HL-60 (cell line): ENCODE data around the gene RAI1.
A peak's percentile ranks its signal among the peaks of the same experiment; 100 is the strongest.

ENCODE experiments used
- DNase-seq, 2 experiments: peaks; one replicate each; pipeline ENCODE4 v3.0.0-alpha.2; 2010 to 2020; ENCODE audit warnings: low read depth in 1 of 2, low spot score in 1 of 2
- H3K27ac ChIP-seq: fragments of 250-450 bp; sonication (Bioruptor Pico); replicated peaks from 2 replicates; pipeline ENCODE4 v1.5.1; 2020; ENCODE audit warnings: mild to moderate bottlenecking, moderate library complexity
- H3K27me3 ChIP-seq: fragments of 250-450 bp; sonication (Bioruptor Pico); 2 replicates; pipeline ENCODE4 v1.5.1; 2021; ENCODE audit warnings: mild to moderate bottlenecking, moderate library complexity; ENCODE audit not compliant: insufficient read depth, poor library complexity, severe bottlenecking
- H3K4me3 ChIP-seq: replicated peaks from 2 replicates; pipeline ENCODE4 v1.5.1; 2011; ENCODE audit warnings: mild to moderate bottlenecking, control low read depth, low read length; ENCODE audit not compliant: insufficient read depth
- GABPA ChIP-seq: IDR thresholded peaks from 2 replicates; pipeline ENCODE4 v1.6.1; 2012; ENCODE audit warnings: low read depth
- POLR2AphosphoS5 ChIP-seq: IDR thresholded peaks from 2 replicates; pipeline ENCODE4 v1.6.1; 2012; ENCODE audit warnings: low read depth
- SPI1 ChIP-seq: IDR thresholded peaks from 2 replicates; pipeline ENCODE4 v1.6.1; 2012; ENCODE audit warnings: low read depth, mild to moderate bottlenecking, borderline replicate concordance
- TF ChIP-seq, protein P1 (sequence below): IDR thresholded peaks from 2 replicates; pipeline ENCODE4 v1.6.1; 2012; ENCODE audit warnings: low read depth; ENCODE audit not compliant: insufficient replicate concordance
- TF ChIP-seq, protein P2 (sequence below): IDR thresholded peaks from one replicate; pipeline ENCODE4 v1.5.1; 2011; ENCODE audit warnings: low read length, control low read depth, inconsistent platforms; ENCODE audit not compliant: insufficient read depth

Gene RAI1

DNA sequence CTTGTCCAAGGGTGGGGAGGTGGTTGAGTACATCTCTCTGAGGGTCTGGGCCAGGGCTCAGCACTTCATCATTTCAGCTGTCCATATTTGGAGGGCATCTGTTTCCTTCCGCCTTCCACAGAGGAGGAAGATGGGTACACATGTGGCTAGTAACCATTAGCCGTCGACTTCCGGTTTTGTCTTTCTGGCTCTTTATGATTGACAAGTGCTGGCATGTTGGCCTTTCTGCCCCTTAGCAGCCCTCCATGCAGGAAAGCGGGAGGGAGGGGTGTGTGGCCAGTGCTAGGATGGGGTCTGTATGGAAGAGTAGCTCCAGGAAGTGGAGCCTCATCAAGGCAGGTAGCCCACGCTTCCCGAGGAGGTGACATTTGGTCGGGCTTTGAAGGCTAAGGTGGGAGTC lies 69.6 kb downstream of the RAI1 start:
- DNase-seq = peak; percentile 35 to 79

DNA sequence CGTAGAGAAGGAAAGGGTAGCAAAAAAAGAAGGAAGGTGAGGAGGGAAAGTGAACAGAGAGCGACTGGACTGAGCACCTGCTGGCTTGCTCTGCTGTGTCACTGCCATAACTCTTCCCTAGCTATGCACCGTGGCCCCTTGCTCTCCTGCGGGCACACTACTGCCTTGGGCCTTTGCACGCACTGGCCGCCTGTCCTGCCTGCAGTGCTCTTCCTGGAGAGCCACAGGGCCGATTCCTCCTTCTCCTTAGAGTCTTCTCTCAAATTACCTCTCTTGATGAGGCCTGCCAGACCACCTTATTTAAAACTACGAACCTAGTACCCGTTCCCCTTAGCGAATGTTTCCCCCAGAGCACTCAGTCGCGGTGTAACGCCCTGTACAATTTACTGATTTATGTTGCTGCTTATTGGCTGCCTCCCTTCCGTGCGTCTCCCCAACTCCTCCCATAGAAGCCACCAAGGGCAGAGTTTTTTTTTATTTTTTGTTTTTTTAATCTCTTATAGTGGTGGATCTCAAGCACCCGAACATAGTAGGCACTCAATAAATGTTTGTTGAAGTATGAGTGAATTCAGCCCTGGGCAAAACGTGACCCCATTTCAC lies 70.3 kb downstream of the RAI1 start:
- Histone ChIP-seq H3K4me3 (no peak overlapping the region; the same call in 1 of the 2 replicates), H3K27ac (peak overlapping the region; percentile 93), H3K27me3 (no peaks in the 10 kb centered on the region)
- DNase-seq = peak in 1 of 2 experiments; percentile 28
- TF ChIP-seq SPI1 = no peak
- TF ChIP-seq, protein P1, sequence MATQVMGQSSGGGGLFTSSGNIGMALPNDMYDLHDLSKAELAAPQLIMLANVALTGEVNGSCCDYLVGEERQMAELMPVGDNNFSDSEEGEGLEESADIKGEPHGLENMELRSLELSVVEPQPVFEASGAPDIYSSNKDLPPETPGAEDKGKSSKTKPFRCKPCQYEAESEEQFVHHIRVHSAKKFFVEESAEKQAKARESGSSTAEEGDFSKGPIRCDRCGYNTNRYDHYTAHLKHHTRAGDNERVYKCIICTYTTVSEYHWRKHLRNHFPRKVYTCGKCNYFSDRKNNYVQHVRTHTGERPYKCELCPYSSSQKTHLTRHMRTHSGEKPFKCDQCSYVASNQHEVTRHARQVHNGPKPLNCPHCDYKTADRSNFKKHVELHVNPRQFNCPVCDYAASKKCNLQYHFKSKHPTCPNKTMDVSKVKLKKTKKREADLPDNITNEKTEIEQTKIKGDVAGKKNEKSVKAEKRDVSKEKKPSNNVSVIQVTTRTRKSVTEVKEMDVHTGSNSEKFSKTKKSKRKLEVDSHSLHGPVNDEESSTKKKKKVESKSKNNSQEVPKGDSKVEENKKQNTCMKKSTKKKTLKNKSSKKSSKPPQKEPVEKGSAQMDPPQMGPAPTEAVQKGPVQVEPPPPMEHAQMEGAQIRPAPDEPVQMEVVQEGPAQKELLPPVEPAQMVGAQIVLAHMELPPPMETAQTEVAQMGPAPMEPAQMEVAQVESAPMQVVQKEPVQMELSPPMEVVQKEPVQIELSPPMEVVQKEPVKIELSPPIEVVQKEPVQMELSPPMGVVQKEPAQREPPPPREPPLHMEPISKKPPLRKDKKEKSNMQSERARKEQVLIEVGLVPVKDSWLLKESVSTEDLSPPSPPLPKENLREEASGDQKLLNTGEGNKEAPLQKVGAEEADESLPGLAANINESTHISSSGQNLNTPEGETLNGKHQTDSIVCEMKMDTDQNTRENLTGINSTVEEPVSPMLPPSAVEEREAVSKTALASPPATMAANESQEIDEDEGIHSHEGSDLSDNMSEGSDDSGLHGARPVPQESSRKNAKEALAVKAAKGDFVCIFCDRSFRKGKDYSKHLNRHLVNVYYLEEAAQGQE = no peak
- no peak for TF ChIP-seq POLR2AphosphoS5
- TF ChIP-seq, protein P2, sequence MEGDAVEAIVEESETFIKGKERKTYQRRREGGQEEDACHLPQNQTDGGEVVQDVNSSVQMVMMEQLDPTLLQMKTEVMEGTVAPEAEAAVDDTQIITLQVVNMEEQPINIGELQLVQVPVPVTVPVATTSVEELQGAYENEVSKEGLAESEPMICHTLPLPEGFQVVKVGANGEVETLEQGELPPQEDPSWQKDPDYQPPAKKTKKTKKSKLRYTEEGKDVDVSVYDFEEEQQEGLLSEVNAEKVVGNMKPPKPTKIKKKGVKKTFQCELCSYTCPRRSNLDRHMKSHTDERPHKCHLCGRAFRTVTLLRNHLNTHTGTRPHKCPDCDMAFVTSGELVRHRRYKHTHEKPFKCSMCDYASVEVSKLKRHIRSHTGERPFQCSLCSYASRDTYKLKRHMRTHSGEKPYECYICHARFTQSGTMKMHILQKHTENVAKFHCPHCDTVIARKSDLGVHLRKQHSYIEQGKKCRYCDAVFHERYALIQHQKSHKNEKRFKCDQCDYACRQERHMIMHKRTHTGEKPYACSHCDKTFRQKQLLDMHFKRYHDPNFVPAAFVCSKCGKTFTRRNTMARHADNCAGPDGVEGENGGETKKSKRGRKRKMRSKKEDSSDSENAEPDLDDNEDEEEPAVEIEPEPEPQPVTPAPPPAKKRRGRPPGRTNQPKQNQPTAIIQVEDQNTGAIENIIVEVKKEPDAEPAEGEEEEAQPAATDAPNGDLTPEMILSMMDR = no peak
- TF ChIP-seq GABPA = no peak

More for the DNA sequence above, 69.6 kb downstream of the RAI1 start:
- H3K27ac ChIP-seq = peak overlapping the region; percentile 93
- H3K27me3 ChIP-seq = no peaks in the 10 kb centered on the region
- H3K4me3 ChIP-seq = no peak overlapping the region
- TF ChIP-seq SPI1 (peak; percentile 47; the same call in 1 of the 2 replicates), POLR2AphosphoS5 (no peak)

DNA sequence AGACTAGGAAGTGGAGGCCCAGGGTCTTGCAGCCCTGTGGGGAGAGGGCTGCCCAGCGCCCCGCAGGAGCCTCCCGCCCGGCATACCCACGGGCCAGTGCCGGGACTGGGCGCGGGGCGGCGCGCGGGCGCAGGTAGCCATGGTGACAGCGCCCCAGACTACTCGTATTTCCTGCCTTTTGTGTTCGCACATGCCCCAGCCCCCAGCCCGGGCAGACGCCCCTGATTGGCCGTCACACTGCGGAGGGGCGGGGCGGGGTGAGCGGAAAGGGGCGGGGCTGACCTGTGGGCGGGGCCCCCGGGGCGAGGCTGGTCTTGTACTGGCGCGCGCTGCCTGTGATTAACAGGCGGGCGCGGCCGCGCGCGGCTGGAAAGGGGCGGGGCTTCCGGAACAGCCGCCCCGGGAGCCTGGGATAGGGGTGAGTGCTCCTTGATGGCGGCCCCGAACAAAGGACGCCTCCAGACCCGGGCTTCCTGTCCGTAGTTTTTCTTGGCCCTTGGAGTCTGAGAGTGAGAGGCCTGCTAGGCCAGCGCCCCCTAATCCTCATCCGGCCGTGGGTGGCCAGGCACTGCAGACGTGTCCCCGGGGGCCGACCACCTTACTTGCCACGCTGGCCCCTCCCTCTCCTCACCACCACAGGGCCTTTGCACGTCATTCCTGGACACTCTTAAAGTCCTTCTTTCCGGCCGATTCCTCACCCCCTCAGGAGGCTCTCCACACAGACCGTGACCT lies 71.0 kb downstream of the RAI1 start:
- TF ChIP-seq SPI1 (no peak), GABPA (no peak), POLR2AphosphoS5 (no peak)
- TF ChIP-seq, protein P1 = no peak
- TF ChIP-seq, protein P2 = no peak
- no peaks in the 10 kb centered on the region for H3K27me3 ChIP-seq
- peak overlapping the region; percentile 51 for H3K4me3 ChIP-seq
- H3K27ac ChIP-seq = peak overlapping the region; percentile 93
- peak; percentile 77 to 88 for DNase-seq

DNA sequence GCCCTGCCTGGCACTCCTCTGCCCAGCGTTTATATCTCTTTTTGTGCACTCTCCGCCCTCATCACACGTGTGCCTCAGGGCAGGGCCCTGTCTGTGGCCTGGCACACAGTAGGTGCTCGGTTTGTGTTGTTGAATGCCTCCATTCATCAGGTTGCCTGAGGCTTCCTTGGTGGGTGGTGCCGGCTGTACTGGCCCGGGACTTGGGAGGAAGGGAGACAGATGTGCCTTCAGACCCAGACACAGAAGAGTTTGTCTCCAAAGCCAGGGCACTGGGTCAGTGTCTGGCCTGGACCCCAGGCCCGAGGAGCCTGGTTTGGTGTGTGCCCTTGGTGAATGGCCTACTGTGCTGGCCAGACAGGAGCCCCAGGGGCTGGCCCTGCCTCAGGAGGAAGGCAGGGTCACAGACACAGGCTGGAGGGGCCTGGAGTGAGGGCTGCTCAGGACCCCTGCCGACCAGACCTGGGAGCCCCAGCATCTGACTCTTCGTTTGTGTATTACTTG lies 71.6 kb downstream of the RAI1 start:
- Histone ChIP-seq H3K4me3 (peak overlapping the region; percentile 51), H3K27ac (peak overlapping the region; percentile 82), H3K27me3 (no peaks in the 10 kb centered on the region)
- TF ChIP-seq GABPA = no peak
- no peak for TF ChIP-seq SPI1
- TF ChIP-seq, protein P1 = no peak
- TF ChIP-seq, protein P2 = no peak
- no peak for TF ChIP-seq POLR2AphosphoS5
- no peak for DNase-seq
